ENCODE measurements around the gene TMPRSS9.

GRCh38 chr19:2334986-2335846, 24.8 kb upstream of the TMPRSS9 start:
- TF ChIP-seq CTCF (IDR thresholded peaks at IDR 0.05; ENCODE audit: low read length): no peak
- TF ChIP-seq EZH2 (IDR thresholded peaks at IDR 0.05; ENCODE audit: borderline replicate concordance, low read length): no peak
